B cell (primary cell): ENCODE results near the gene DOCK8. TPM values are rescaled to one million over a fixed set of nuclear protein-coding genes. Genes with fewer than 3 reads are reported as not detected.

Source experiments
- ATAC-seq: fragments of 200-7000 bp; cut with Tn5 transposase; one replicate; pipeline ENCODE4 v1.10.0; 2021; ENCODE audit warnings: low read depth, mild to moderate bottlenecking, moderate number of reproducible peaks, moderate library complexity
- CTCF ChIA-PET: fragments of 350-600 bp; sonication (Branson Sonifier 250); formaldehyde crosslinking; loops from one replicate; lab custom pipeline; 2021; ENCODE audit warnings: antibody characterized with exemption, inconsistent platforms; lab: Charles Lee
- POLR2A ChIA-PET: fragments of 350-600 bp; sonication (Branson Sonifier 250); formaldehyde crosslinking; loops from one replicate; lab custom pipeline; 2021; ENCODE audit warnings: antibody characterized with exemption; lab: Charles Lee
- DNase-seq: peaks from one replicate; pipeline ENCODE4 v3.0.0; 2013
- H2AFZ ChIP-seq: 2 replicates; pipeline ENCODE4 v1.6.1; 2012; ENCODE audit warnings: mild to moderate bottlenecking, low read depth, low read length; ENCODE audit not compliant: insufficient read depth, poor library complexity, severe bottlenecking
- H3K27ac ChIP-seq, 2 donors: 1 replicate in 1 of 2; 2 replicates in 1 of 2; pipeline ENCODE4 v1.5.1; 2012 to 2013; ENCODE audit warnings: low read length in 2 of 2, mild to moderate bottlenecking in 2 of 2, moderate library complexity in 1 of 2
- H3K27me3 ChIP-seq, 4 experiments: fragments of 200-600 bp in 1 of 4; sonication (generic) in 1 of 4; replicated peaks in 1 of 4; 1 replicate in 2 of 4; 2 replicates in 2 of 4; pipeline versions ENCODE4 v1.6.1 to v1.7.0; 2013 to 2016; ENCODE audit warnings: low read length in 3 of 4, mild to moderate bottlenecking in 2 of 4, mixed read lengths in 1 of 4, moderate library complexity in 1 of 4; ENCODE audit not compliant: insufficient read depth in 4 of 4, control insufficient read depth in 3 of 4; ENCODE audit errors: control extremely low read depth in 1 of 4
- H3K36me3 ChIP-seq, 2 experiments: replicated peaks in 1 of 2; 1 replicate in 1 of 2; 2 replicates in 1 of 2; pipeline versions ENCODE4 v1.6.1 to v1.7.1; 2013; ENCODE audit warnings: low read length in 1 of 2; ENCODE audit not compliant: insufficient read depth in 2 of 2, control insufficient read depth in 1 of 2; ENCODE audit errors: control extremely low read depth in 1 of 2, extremely low read depth in 1 of 2
- H3K4me1 ChIP-seq, 2 donors: fragments of 200-600 bp in 1 of 2; sonication (generic) in 1 of 2; 1 replicate in 1 of 2; 2 replicates in 1 of 2; pipeline versions ENCODE4 v1.5.1 to v1.6.1; 2013 to 2017; ENCODE audit warnings: low read length in 2 of 2; ENCODE audit not compliant: control insufficient read depth in 2 of 2, insufficient read depth in 2 of 2
- H3K4me2 ChIP-seq: replicated peaks from 2 replicates; pipeline ENCODE3; 2012; ENCODE audit warnings: mild to moderate bottlenecking, low read depth, low read length; ENCODE audit not compliant: poor library complexity, severe bottlenecking
- H3K4me3 ChIP-seq, 5 experiments: fragments of 200-600 bp in 1 of 5; sonication (generic) in 1 of 5; 1 replicate in 3 of 5; 2 replicates in 2 of 5; pipeline versions ENCODE4 v1.5.1 to v1.7.0; 2011 to 2016; ENCODE audit warnings: low read length in 4 of 5, mild to moderate bottlenecking in 4 of 5, low read depth in 2 of 5, control low read depth in 1 of 5, moderate library complexity in 1 of 5; ENCODE audit not compliant: insufficient read depth in 1 of 5; ENCODE audit errors: control extremely low read depth in 1 of 5, extremely low read depth in 1 of 5
- H3K79me2 ChIP-seq: fragments of 200-600 bp; sonication (generic); one replicate; pipeline ENCODE4 v1.6.0; 2016; ENCODE audit warnings: low read length; ENCODE audit not compliant: control insufficient read depth, insufficient read depth
- H3K9ac ChIP-seq: fragments of 200-600 bp; sonication (generic); 2 replicates; pipeline ENCODE4 v1.6.1; 2017; ENCODE audit warnings: mild to moderate bottlenecking, low read length, moderate library complexity
- H3K9me3 ChIP-seq, 3 donors: one replicate each; pipeline versions ENCODE4 v1.6.1 to v1.7.1; 2013; ENCODE audit warnings: low read length in 2 of 3; ENCODE audit not compliant: control insufficient read depth in 2 of 3, insufficient read depth in 1 of 3; ENCODE audit errors: control extremely low read depth in 1 of 3
- H4K20me1 ChIP-seq: 2 replicates; pipeline ENCODE4 v1.6.0; 2012; ENCODE audit warnings: mild to moderate bottlenecking, low read length; ENCODE audit not compliant: insufficient read depth, control insufficient read depth, poor library complexity, severe bottlenecking
- H3K27ac Mint-ChIP-seq: one replicate; pipeline ENCODE4 v1.8.0; 2021; ENCODE audit warnings: mixed read lengths
- H3K27me3 Mint-ChIP-seq: one replicate; pipeline ENCODE4 v1.8.0; 2021; ENCODE audit warnings: mixed read lengths
- H3K4me1 Mint-ChIP-seq: one replicate; pipeline ENCODE4 v1.8.0; 2021; ENCODE audit warnings: mixed read lengths
- H3K4me3 Mint-ChIP-seq: one replicate; pipeline ENCODE4 v1.8.0; 2021; ENCODE audit warnings: mixed read lengths
- H3K9me3 Mint-ChIP-seq: one replicate; pipeline ENCODE4 v1.8.0; 2022; ENCODE audit warnings: mixed read lengths; ENCODE audit not compliant: insufficient read depth
- CTCF ChIP-seq: fragments of 200-600 bp; IDR thresholded peaks from one replicate; pipeline ENCODE4 v1.8.0; 2022; ENCODE audit warnings: antibody characterized with exemption, mild to moderate bottlenecking
- EZH2 ChIP-seq: IDR thresholded peaks from 2 replicates; pipeline ENCODE4 v1.6.1; 2012; ENCODE audit warnings: borderline replicate concordance, low read depth, mild to moderate bottlenecking, moderate library complexity, low read length; ENCODE audit not compliant: insufficient read depth, poor library complexity, severe bottlenecking
- WGBS: methylation state at CpG from one replicate; pipeline ENCODE4 v1.1.5; 2013; ENCODE audit warnings: missing lambda C conversion rate; ENCODE audit not compliant: insufficient coverage; 5-methylcytosine and 5-hydroxymethylcytosine counted together
- intact Hi-C: fragments of 100-400 bp; cut with micrococcal nuclease; formaldehyde crosslinking; loops from one replicate; pipeline ENCODE4 v1.10.0; 2022
- polyA plus RNA-seq: library from polyadenylated mRNA; depleted of rRNA; stranded (reverse); fragments of >200 nt; gene quantifications from 2 replicates; pipeline ENCODE4 v1.2.3, GENCODE V29; 2012
- total RNA-seq, 2 donors: library from RNA; stranded (reverse); fragments of 120-200 nt in 1 of 2; gene quantifications; 1 replicate in 1 of 2; 2 replicates in 1 of 2; pipeline versions ENCODE4 v1.2.3 to v1.2.4, GENCODE V29; 2013 to 2022

The DOCK8 gene
- total and polyA plus RNA-seq, 2 donors (not counting 1 experiment from before 2014, with no cell fraction given): 47.6 to 288 TPM

- POLR2A ChIA-PET: no interaction called here
These were observed 35.4 kb downstream of the DOCK8 start for GRCh38 chr9:250039-250438.

GRCh38 chr9:250625-251024 is 36.0 kb downstream of the DOCK8 start:
- TF ChIP-seq EZH2 (no peak), CTCF (no peak)
- no peak for ATAC-seq
- H3K4me1 ChIP-seq: peaks cover 7 to 9% of the 10 kb centered on the region in 2 donors
- ChIA-PET POLR2A (no interaction called here), CTCF (no interaction called here)
- H3K27ac Mint-ChIP-seq: no peak overlapping the region
- no peaks in the 10 kb centered on the region for H3K27me3 Mint-ChIP-seq
- DNase-seq: no peak
- no peak overlapping the region for H3K4me3 ChIP-seq
- H3K9ac ChIP-seq: no peak overlapping the region
- no peaks in the 10 kb centered on the region for H3K36me3 ChIP-seq
- H3K4me1 Mint-ChIP-seq: peaks cover 25% of the 10 kb centered on the region
- H3K4me3 Mint-ChIP-seq: no peak overlapping the region
- intact Hi-C loops: no loop called here
- no peaks in the 10 kb centered on the region for H3K9me3 ChIP-seq
- H2AFZ ChIP-seq: no peak overlapping the region
- peaks cover 39% of the 10 kb centered on the region for H3K79me2 ChIP-seq
- H3K4me2 ChIP-seq: no peak overlapping the region
- peaks cover 7% of the 10 kb centered on the region for H4K20me1 ChIP-seq
- no peaks in the 10 kb centered on the region for H3K9me3 Mint-ChIP-seq
- H3K27me3 ChIP-seq: no peaks in the 10 kb centered on the region
- H3K27ac ChIP-seq: no peak overlapping the region
- 69% methylated on average over 5 of the region's 5 CpGs for WGBS

More at GRCh38 chr9:250039-250438, 35.4 kb downstream of the DOCK8 start:
- Mint-ChIP-seq H3K27me3 (no peaks in the 10 kb centered on the region), H3K27ac (no peak overlapping the region), H3K4me3 (no peak overlapping the region), H3K4me1 (peaks cover 25% of the 10 kb centered on the region), H3K9me3 (no peaks in the 10 kb centered on the region)
- DNase-seq (no peak), ATAC-seq (no peak)
- H3K9me3 ChIP-seq: no peaks in the 10 kb centered on the region
- no peak overlapping the region for H3K4me2 ChIP-seq
- no peak overlapping the region for H3K9ac ChIP-seq
- no peaks in the 10 kb centered on the region for H3K36me3 ChIP-seq
- no peak overlapping the region for H2AFZ ChIP-seq
- CTCF ChIA-PET: no interaction called here
- H4K20me1 ChIP-seq: peaks cover 7% of the 10 kb centered on the region
- no peaks in the 10 kb centered on the region for H3K27me3 ChIP-seq
- intact Hi-C loops: no loop called here
- H3K27ac ChIP-seq: no peak overlapping the region
- H3K4me3 ChIP-seq: no peak overlapping the region
- TF ChIP-seq EZH2 (no peak), CTCF (no peak)
- WGBS: 100% methylated on average over 1 of the region's 1 CpG
- peaks cover 7 to 9% of the 10 kb centered on the region in 2 donors for H3K4me1 ChIP-seq
- H3K79me2 ChIP-seq: peaks cover 44% of the 10 kb centered on the region
